HG03103 (cell line): ENCODE data around the gene PLCH2.

Experiments
- ATAC-seq: cut with Tn5 transposase; IDR thresholded peaks from one replicate; pipeline ENCODE4 v1.9.1; 2021; ENCODE audit warnings: low read depth; ENCODE audit not compliant: unreplicated experiment

PLCH2 gene

DNA sequence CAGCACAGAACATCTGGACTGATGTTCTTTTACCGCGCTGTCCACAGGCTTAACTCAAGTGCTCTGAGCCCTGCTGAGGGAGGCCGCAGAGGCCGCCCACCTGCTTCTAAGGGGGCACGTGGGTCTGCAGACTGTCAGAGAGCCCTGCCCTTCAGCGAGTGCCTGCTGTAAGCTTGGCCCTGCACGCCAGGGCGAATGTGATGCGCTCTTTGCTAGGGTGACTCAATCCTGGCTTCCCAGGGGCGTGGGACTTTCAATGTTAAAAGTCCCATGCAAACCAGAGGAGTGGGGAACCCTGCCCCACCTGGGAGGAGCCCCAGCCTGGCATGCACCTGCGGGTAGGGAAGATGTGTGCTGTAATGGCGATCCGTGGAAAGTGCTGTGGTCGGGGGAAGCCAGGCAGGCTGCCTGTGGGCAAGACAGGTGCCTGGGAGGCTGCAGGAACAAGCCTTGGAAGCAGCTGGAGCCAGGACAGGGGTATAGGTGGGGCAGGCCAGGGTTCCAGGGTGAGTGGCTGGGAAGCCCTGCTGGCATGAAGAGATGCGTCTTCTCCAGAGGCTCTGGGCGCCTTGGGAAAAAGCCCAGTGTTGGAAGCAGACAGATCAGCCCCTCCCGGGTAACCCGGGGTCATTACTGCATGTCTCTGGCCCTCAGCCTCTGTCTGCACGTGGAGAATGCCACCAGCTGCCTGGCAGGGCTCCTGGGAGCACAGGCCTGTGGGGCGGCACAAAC, 50.9 kb downstream of the PLCH2 start:
- peak; percentile 27 for ATAC-seq

DNA sequence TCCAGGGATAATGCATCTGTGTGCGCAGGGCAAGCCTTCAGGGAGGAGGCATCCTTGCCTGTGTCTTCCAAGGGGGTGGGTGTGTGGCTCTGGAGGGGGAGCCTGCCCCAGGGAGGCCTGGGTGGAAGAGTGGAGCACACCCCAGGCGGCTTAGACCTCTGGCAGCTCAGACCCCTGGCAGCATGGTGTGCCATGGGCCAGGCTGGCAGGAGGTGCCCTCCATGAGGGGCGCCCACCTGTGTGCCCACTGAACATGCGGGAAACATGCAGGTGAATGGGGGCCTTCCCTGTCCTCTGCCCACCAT, 51.4 kb downstream of the PLCH2 start:
- no peak for ATAC-seq

DNA sequence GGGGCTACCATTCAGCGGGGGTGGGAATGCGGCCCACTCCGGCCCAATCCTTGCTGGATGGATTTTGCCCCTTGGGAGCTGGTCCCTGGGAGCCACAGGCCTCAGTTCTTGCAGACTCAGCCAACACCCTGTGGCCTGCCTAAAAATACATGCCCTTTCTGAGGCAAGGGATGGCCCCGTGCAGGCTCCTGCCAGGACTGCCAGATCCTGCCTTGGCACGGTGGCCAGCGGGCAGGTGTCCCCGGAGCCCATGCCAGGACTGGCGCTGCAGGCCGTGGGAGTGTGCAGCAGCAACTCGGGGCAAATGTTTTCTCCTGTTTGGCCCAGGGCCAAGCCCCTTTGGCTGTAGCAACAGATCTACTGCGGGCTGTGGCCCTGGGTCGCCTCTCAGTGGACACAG, 51.9 kb downstream of the PLCH2 start:
- ATAC-seq, result no peak

DNA sequence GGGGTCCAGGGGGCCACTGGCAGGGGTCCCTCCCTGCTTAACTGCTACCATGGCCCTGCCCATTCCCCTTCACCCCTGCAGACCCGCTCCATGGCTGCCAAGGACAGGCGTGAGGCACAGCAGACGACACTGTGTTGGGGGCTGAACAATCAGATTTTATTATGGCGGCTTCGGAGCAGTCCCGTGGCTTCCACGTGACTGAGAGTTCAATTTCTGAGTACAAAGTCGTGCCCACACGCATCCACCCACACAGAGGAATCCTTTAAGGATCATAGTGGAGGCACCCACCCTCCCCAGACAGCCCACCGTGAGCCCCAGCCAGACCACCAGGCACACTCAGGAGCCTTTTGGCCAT, 52.5 kb downstream of the PLCH2 start:
- ATAC-seq, result no peak

DNA sequence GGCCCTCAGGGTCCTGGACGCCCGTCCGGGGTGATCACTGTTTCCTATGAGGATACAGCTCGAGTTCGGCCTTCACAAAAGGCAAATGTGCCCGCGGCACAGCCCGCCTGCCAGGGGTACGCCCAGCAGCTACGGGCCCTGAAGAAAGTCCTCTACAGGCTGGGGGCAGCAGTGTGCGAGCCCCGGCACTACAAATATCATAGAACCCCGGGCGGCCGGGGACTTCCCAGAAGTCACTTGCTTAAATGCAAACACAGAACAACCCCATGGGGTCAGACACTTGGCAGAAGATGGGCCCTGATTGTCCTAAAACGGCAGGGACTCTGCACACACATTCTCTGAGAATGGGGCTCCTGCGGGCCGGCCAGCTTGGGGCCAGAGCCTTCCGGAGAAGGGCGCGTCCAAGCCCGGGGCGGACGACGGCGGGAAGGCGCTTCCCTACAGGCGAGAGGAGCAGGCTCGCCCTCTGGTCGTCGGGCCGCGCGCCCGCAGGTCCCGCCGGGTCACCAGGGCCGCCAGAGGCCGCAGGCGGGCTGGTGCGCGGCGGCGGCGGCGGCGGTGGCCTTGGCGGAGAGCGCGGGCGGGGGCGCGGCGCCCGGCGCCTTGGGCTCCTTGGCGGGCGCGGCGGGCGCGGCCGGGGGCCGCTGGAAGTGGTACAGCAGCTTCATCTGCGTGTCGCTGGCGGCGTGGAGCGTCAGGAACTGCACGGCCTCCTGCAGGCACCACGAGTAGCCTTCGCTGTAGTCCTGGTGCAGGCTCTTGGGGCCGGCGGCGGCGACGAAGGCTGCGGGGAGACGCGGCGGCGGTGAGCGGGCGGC, 53.1 kb downstream of the PLCH2 start:
- no peak for ATAC-seq

DNA sequence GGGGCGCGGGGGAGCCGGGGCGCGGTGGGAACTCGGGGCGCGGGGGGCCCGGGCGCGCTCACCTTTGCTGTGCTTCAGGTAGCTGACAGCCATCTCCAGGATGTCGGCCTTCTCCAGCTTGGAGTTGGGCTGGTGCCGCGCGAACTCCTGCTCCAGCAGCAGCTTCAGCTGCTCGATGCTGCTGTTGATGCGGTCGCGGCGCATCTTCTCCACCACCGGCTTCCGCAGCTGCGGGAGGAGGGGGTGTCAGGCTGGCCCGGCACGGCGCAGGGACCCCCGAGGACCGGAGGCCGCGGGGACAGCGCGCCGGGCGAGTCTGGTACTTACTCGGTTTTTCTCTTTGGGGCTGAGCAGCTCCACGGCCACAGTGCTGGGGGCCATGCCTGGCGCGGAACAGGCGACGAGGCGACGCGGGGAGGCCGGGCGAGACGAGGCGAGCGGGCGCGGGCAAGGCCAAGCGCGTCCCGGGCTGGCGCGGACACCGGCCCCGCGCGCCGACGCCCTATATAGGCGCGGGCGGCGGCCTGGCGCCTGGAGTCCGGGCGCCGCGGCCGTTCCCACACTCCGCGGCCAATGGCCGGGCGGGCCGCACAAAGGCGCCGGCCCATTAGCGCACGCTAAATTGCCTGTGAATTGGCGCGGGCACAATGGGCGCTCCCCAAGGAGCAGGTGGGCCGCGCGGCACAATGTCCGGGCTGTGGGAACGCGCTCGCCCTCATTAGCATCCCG, 53.9 kb downstream of the PLCH2 start, which contains the start of gene HES5:
TSS of gene HES5 (minus strand) at position 480 of the 729 bp plus-strand sequence. CDS start at position 381, 99 bp downstream.
- no peak for ATAC-seq

DNA sequence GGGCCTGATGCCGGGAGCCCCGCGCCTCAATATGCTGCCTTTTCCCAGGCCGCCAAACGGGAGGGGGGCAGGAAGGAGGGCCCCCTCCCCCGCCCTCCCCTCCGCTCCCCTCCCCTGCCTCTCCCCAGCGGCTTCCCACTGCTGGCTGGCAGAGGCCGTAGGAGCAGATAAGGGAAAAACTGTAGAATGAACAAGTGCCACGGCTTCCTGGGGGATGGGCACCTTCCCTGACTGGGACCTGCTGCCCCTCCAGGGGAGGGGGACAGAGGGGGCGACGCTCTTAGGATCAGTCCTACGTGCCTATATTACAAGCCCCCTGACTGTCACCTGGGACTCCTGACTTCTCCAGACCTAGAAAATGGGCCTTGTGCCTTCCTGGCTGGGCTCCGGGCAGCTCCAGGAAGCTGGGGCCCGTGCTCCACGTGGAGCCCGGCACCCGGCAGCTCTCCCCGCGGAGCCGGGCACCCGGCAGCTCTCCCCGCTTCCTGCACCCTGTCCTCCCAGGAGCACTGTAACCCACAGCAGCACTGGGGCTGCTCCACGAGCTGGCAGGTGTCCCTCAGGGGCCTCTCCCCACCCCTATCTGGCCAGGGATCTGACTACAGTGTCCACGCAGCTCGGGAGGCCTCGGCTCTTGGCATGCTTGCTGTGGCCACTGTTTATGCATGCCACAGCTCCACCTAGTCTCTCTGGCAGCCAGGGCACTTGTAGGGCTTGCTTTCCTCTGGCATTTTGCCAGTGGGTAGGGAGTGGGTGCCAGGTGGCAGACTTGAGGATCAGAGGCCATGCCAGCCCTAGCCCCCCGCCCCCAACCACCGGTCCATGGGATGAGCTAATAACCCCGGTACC, 54.6 kb downstream of the PLCH2 start:
- ATAC-seq, result no peak

DNA sequence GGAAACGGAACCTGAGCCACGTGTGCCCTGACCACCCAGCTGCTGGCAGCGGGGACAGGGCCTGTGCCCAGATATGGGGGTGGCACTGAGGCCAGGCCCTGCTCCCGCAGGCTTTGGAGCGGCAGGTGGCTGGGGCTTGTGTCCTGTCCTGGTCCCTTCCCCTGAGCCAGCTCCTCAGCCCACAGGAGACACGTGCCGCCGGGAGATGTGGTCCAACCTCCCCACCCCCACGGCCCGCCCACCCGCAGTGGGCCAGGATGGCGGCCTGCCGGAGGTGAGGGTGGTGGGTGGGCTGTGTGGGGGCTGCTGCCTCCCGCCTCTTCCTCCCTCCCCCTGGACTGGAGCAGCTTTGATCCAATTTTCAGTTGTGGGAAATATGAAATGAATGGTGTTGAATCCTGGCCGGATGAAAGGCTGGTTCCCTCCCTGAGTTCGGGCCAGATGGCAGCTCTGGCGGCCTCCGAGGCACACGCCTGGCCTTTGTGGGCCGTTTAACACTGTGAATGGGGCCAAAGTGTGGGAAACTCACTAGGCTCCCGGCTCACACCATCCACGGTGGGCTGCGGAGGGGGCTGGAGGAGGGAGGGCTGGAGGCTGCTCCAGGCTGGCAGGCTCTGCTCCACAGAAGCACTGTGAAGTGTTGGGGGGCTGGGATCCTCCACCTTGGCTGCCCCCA, 56.5 kb downstream of the PLCH2 start:
- ATAC-seq, result no peak

DNA sequence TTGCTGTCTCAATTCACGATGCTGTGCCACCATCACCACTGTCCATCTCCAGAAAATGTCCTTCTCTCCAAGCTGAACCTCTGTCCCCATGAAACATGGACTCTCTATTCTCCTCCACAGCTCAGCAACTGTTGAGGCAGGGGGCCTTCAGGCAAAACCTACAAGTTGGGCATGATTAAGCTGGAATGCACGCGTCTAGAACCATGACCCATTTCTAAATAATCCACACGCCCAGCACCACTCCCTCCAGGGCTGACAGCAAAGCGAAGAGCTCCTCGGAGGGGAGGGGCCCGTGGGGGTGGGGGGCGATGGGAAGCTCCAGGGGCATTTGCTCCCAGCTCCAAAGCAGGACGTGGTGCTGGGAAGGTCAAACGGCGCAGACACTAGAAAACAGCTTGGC, 57.3 kb downstream of the PLCH2 start:
- no peak for ATAC-seq

DNA sequence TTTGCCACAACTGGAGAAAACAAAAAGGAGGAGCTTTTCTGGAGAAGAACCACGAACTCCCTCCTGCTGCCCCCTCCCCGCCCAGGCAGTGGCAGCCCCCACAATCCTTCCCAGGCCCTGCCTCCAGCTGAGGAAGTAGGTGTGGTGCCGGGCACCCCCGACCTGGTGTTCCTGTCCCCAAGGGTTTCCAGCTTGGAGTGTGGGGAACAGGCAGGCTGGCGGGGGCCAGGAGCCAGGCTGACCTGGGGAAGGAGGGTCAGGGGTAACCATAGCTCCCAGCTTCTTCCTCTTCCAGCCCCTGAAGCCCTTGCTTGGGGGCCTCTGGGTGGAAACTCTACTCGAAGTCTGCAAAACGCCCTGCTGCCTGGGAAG, 58.2 kb downstream of the PLCH2 start:
- ATAC-seq, result no peak

DNA sequence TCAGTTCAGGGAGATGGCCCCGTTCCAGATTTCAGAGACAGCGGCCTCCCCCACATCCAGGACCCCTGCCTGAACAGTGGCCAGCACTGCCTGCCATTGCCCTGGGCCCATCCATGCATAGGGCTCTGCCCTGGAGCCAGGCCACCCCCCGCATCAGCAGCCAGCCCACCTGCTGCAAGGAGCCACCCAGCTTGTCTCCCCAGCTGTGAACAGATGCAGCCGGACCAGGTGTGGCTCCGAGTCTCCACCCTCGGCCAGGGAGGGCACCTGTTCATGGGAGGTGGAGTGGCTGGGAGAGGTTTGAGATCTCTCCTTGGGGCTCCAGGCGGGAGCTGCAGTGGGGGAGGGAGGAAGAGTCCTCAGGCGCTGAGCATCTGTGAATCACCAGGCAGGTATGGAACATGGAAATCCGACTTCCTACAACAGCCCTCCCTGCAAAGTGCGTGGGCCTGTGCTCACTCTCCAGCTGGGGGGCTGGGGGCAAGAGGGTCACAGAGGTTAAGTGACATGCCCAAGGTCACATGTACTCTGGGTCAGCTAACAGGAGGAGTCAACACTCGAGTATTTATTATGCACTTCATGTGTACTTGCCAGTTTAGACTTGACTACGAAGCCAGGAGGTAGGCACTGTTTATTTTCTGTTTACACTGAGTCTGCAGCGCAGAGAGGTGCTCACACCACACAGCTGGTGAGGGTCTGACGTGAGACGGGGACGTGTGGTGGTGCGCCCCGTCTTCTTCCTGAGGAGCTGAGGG, 58.8 kb downstream of the PLCH2 start:
- ATAC-seq, result no peak

DNA sequence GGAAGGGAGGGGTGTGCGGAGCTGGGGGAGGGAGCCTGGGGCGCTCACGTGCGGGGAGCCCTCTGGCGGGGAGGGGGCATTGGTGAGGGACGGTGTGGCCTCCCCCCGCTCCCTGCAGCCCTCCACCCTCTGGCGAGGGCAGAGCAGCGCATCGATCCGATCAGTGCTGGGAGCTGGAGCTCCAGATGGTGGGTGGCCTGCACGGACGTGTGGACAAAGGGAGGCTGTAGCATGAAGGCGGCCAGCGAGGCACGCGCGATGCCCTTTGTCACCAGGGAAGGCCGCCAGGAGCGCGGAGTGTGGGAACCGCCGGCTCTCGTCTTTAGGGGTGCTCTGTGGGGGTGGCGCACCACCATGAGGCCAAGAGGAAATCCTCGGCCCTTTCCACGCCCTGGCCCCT, 59.4 kb downstream of the PLCH2 start:
- no peak for ATAC-seq

DNA sequence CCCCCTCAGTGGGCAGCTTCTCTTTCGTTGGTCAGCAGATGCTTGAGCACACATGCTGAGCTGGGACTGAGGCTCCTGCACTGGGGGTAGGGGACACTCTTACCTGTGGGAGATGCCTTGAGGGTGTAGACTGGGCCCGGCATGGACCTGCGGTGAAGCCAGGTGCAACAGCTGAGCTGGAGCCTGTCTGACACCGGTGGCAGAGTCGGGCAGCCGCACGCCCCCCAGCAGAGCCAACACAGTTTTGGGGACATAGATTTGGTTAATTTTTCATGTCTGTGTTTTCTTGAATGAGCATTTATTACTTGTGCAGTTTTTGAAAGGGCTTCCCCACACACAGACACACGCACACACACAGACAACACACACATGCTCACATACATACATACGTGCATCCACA, 59.9 kb downstream of the PLCH2 start:
- no peak for ATAC-seq

DNA sequence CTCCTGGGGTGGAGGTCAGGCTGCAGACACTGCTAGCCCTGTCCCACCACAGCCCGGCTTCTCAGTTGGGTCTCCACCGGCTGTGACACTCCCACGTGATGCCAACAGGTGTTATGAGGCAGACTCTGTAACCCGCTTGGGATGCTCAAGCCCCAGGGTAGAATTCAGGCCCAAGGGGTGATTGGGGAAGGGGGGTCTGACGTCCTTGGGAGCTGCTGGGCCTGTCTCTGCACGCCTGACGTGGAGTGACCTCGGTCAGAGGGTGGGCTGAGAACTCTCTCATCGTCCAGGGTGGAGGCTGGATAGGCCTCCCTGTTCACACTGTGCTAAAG, 61.7 kb downstream of the PLCH2 start:
- no peak for ATAC-seq

DNA sequence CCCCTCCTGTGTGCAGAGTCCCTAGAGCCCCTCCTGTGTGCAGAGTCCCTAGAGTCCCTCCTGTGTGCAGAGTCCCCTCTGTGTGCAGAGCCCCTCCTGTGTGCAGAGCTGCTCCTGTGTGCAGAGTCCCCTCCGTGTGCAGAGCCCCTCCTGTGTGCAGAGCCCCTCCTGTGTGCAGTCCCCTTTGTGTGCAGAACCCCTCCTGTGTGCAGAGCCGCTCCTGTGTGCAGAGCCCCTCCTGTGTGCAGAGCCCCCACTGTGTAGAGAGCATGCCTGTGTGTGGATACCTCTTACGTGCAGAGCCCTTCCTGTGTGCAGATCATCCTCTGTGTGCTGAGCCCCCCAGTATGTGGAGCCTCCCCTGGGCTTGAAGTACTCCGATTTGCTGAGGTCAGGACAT, 62.3 kb downstream of the PLCH2 start:
- ATAC-seq, result no peak

DNA sequence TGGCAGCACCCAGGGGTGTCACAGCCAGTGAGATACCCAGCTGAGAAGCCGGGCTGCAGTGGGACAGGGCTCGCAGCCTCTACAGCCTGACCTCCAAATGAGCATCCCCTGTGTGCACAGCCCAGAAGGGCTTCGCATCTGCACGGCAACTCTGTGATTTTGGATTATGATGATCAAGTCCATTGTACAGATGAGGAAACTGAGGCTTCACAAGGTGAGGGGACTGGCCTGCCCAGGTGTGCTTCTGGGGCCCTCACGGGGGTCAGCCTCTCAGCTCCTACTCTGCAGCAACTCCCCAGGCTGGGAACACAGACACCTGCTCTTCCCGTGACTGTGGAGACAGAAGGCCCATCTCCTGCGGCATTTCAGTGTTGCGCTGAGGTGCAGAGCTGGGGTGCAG, 62.8 kb downstream of the PLCH2 start:
- no peak for ATAC-seq

DNA sequence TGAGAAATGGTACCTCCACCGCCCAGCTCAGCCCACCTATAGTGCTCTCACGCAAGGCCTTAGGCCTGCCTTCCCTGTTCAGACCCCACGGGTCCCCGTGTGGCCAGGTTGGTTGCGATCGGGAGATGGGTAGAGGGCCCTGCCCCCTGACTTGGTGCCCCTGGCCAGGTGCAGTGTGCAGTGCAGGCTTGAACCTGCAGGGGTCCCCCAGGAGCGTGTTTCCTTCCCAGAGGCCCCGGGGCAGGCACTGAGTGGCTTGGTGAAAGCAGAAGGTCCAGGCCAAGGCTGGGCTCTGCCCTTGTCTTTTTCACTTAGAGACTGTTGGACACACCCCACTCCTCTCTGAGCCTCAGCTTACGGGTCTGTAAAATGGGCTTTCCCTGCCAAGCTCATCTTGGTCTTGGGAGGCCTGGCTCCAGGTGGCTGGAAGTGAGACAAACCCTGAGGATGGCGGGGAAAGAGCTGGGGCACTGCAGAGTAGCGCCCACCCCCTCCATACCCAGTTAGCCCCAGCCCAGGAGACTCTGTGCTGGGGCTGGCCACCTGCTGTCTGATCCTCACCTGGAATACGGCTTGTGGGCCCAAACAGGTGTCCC, 63.3 kb downstream of the PLCH2 start:
- ATAC-seq, result no peak

DNA sequence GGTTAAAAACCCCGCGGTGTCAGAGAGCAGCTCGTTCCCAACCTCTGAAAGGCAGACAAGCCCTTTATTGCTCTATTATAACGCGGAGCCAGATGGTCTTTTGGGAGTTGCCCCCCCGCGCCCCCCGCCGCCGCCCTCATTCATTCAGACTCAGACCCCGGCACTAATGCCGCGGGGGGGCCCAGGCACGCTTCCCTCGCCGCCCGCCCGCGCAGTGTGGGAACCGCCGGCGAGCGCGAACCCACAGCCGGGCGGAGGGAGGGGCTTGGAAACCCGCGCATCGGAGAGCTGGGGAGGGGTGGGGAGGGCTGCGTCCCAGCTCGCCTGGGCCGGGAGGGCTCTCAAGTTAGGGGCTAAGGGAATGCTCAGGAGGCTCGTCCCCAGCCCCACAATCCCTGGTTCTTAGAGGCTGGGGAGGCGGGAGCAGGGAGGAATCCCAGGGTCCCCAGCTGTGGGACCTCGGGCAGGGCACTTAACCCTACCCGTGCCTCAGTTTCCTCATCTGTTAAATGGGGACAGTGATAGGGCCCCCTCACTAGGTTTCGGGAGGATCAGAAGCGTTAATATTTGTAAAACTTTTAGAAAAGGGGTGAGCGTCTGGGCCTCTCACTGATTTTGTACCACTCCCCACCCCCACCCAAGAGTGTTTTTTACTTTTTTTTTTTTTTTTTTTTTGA, 64.9 kb downstream of the PLCH2 start:
- no peak for ATAC-seq
